HCT116 (cell line): Measurements from ENCODE around the gene SH2D3C. TPM values are rescaled to one million over a fixed set of nuclear protein-coding genes. Genes with fewer than 3 reads are reported as not detected.
A peak's percentile ranks its signal among the peaks of the same experiment; 100 is the strongest.

ENCODE experiments used
- ATAC-seq: fragments of 200-7000 bp; cut with Tn5 transposase; 2 replicates; pipeline ENCODE4 v1.9.1; 2020; ENCODE audit warnings: mild to moderate bottlenecking, moderate library complexity
- BruUV-seq: library from RNA; stranded (reverse); fragments of 400-500 nt; replicated peaks from 2 replicates; lab custom pipeline; 2021; lab: Mats Ljungman, UMichigan
- CTCF ChIA-PET: fragments of 300-600 bp; sonication (Branson Sonifier 250); formaldehyde crosslinking; loops from one replicate; lab custom pipeline; 2021; ENCODE audit warnings: antibody characterized with exemption; lab: Charles Lee
- POLR2A ChIA-PET: fragments of 300-600, 350-600 bp; sonication (Branson Sonifier 250); formaldehyde crosslinking; loops from one replicate; lab custom pipeline; 2021; ENCODE audit warnings: antibody characterized with exemption; lab: Charles Lee
- RAD21 ChIA-PET, 2 experiments: fragments of 300-600 bp; sonication (Branson Sonifier 250); formaldehyde crosslinking; loops; one replicate each; lab custom pipeline; 2023; ENCODE audit warnings: low total read pairs in 2 of 2; ENCODE audit not compliant: uncharacterized antibody in 2 of 2, unreplicated experiment in 2 of 2, low non-redundant PET in 1 of 2; lab: Charles Lee
- DNase-seq: peaks from one replicate; pipeline ENCODE4 v3.0.0-alpha.2; 2010; ENCODE audit warnings: low read depth, low spot score
- H2AFZ ChIP-seq: fragments of 200-600 bp; shearing (Covaris generic), sonication (generic); 2 replicates; pipeline ENCODE4 v1.6.1; 2017; ENCODE audit warnings: low read depth, mixed run types, mixed read lengths, antibody characterized with exemption, low read length; ENCODE audit not compliant: poor library complexity, severe bottlenecking
- H3K27ac ChIP-seq: 2 replicates; pipeline ENCODE4 v1.5.1; 2012; ENCODE audit warnings: low read depth, low read length
- H3K27me3 ChIP-seq: fragments of 200-600 bp; sonication (generic); 2 replicates; pipeline ENCODE4 v1.6.1; 2016; ENCODE audit warnings: mixed run types, low read length, mixed read lengths; ENCODE audit not compliant: insufficient read depth
- H3K36me3 ChIP-seq, 2 experiments: fragments of 200-500 bp in 1 of 2; fragments of 200-600 bp in 1 of 2; sonication (Bioruptor generic) in 1 of 2; sonication (generic) in 1 of 2; 2 replicates each; pipeline versions ENCODE4 v1.5.1 to v1.6.1; 2014 to 2016; ENCODE audit warnings: low read length in 2 of 2, inconsistent platforms in 1 of 2, mixed read lengths in 1 of 2, mixed run types in 1 of 2; ENCODE audit not compliant: insufficient read depth in 2 of 2, control insufficient read depth in 1 of 2
- H3K4me1 ChIP-seq, 2 experiments: fragments of 200-600 bp in 1 of 2; sonication (generic) in 1 of 2; 2 replicates each; pipeline versions ENCODE4 v1.5.1 to v1.6.1; 2012 to 2017; ENCODE audit warnings: low read length in 2 of 2, inconsistent platforms in 1 of 2, mild to moderate bottlenecking in 1 of 2, mixed read lengths in 1 of 2, mixed run types in 1 of 2, moderate library complexity in 1 of 2; ENCODE audit not compliant: insufficient read depth in 2 of 2, control insufficient read depth in 1 of 2
- H3K4me2 ChIP-seq: fragments of 200-600 bp; sonication (generic); 2 replicates; pipeline ENCODE4 v1.6.1; 2017; ENCODE audit warnings: mixed run types, low read length, mixed read lengths
- H3K4me3 ChIP-seq, 2 experiments: fragments of 200-600 bp in 1 of 2; sonication (generic) in 1 of 2; replicated peaks in 1 of 2; 2 replicates each; pipeline ENCODE4 v1.5.1; 2011 to 2016; ENCODE audit warnings: low read length in 2 of 2, control low read depth in 1 of 2, low read depth in 1 of 2, mild to moderate bottlenecking in 1 of 2, mixed read lengths in 1 of 2, mixed run types in 1 of 2
- H3K79me2 ChIP-seq: fragments of 200-600 bp; sonication (generic); 2 replicates; pipeline ENCODE4 v1.6.1; 2017; ENCODE audit warnings: mild to moderate bottlenecking, mixed run types, low read length, moderate library complexity, mixed read lengths; ENCODE audit not compliant: insufficient read depth
- H3K9ac ChIP-seq: fragments of 200-600 bp; sonication (generic); 2 replicates; pipeline ENCODE4 v1.6.1; 2016; ENCODE audit warnings: low read length, mixed read lengths
- H3K9me2 ChIP-seq: fragments of 200-600 bp; sonication (generic), shearing (Covaris generic); 2 replicates; pipeline ENCODE4 v1.6.1; 2017; ENCODE audit warnings: mixed run types, mild to moderate bottlenecking, moderate library complexity; ENCODE audit not compliant: insufficient read depth
- H3K9me3 ChIP-seq, 2 experiments: fragments of 200-500 bp in 1 of 2; fragments of 200-600 bp in 1 of 2; sonication (Bioruptor generic) in 1 of 2; sonication (generic) in 1 of 2; 2 replicates each; pipeline ENCODE4 v1.6.1; 2014 to 2017; ENCODE audit warnings: low read length in 2 of 2, mixed read lengths in 2 of 2, inconsistent platforms in 1 of 2, low read depth in 1 of 2, mild to moderate bottlenecking in 1 of 2, mixed run types in 1 of 2, moderate library complexity in 1 of 2; ENCODE audit not compliant: control insufficient read depth in 1 of 2, insufficient read depth in 1 of 2
- H4K20me1 ChIP-seq: fragments of 200-600 bp; sonication (generic), shearing (Covaris generic); 2 replicates; pipeline ENCODE4 v1.6.1; 2017; ENCODE audit warnings: mixed run types, mild to moderate bottlenecking, moderate library complexity; ENCODE audit not compliant: insufficient read depth
- EGR1 ChIP-seq: IDR thresholded peaks from 2 replicates; pipeline ENCODE4 v1.6.1; 2012; ENCODE audit warnings: low read depth
- ELF1 ChIP-seq: IDR thresholded peaks from 2 replicates; pipeline ENCODE4 v1.6.1; 2012; ENCODE audit warnings: low read depth, borderline replicate concordance
- EZH2 ChIP-seq: fragments of 200-600 bp; sonication (generic); IDR thresholded peaks from 2 replicates; pipeline ENCODE4 v1.6.1; 2017; ENCODE audit warnings: antibody characterized with exemption, mixed run types
- EZH2phosphoT487 ChIP-seq: fragments of 200-600 bp; IDR thresholded peaks from 2 replicates; pipeline ENCODE4 v1.6.1; 2018; ENCODE audit warnings: antibody characterized with exemption, borderline replicate concordance
- POLR2A ChIP-seq: IDR thresholded peaks from 2 replicates; pipeline ENCODE4 v1.7.0; 2011; ENCODE audit warnings: borderline replicate concordance; ENCODE audit not compliant: insufficient read depth, insufficient read length; ENCODE audit errors: extremely low read depth
- RAD21 ChIP-seq: IDR thresholded peaks from 2 replicates; pipeline ENCODE4 v1.6.1; 2012; ENCODE audit warnings: low read depth, mild to moderate bottlenecking
- SP1 ChIP-seq: IDR thresholded peaks from 2 replicates; pipeline ENCODE4 v1.6.1; 2012; ENCODE audit warnings: low read depth
- SRF ChIP-seq: IDR thresholded peaks from 2 replicates; pipeline ENCODE4 v1.6.1; 2012; ENCODE audit warnings: low read depth
- ZNF274 ChIP-seq: fragments of 200-500 bp; sonication (Bioruptor generic); IDR thresholded peaks from 2 replicates; pipeline ENCODE4 v1.6.1; 2014; ENCODE audit warnings: mild to moderate bottlenecking, low read depth, low read length, inconsistent platforms
- intact Hi-C: fragments of 100-400 bp; cut with micrococcal nuclease; formaldehyde crosslinking; loops from 2 replicates; pipeline ENCODE4 v1.10.0; 2022
- total RNA-seq: library from RNA; stranded (reverse); gene quantifications from one replicate; pipeline ENCODE4 v1.2.1, GENCODE V29; 2021; ENCODE audit not compliant: unreplicated experiment
- TF ChIP-seq, protein P1 (sequence below): IDR thresholded peaks from 2 replicates; pipeline ENCODE4 v1.6.1; 2012
- TF ChIP-seq, protein P2 (sequence below), 3 experiments: fragments of 200-600 bp in 1 of 3; sonication (generic) in 1 of 3; IDR thresholded peaks in 2 of 3; conservative IDR thresholded peaks in 1 of 3; 2 replicates each; pipeline ENCODE4 v1.5.1; 2012 to 2017; ENCODE audit warnings: low read depth in 2 of 3, low read length in 2 of 3, antibody characterized with exemption in 1 of 3, borderline replicate concordance in 1 of 3, control low read depth in 1 of 3, mild to moderate bottlenecking in 1 of 3, mixed read lengths in 1 of 3, mixed run types in 1 of 3, moderate library complexity in 1 of 3; ENCODE audit not compliant: insufficient read depth in 1 of 3
- TF ChIP-seq, protein P3 (sequence below): IDR thresholded peaks from 2 replicates; pipeline ENCODE4 v1.6.1; 2011; ENCODE audit warnings: mild to moderate bottlenecking, low read length, moderate library complexity; ENCODE audit not compliant: insufficient replicate concordance; ENCODE audit errors: extremely low read depth

SH2D3C gene
- total RNA-seq, 1 experiment from 2014 or later: 1.3 TPM

DNA sequence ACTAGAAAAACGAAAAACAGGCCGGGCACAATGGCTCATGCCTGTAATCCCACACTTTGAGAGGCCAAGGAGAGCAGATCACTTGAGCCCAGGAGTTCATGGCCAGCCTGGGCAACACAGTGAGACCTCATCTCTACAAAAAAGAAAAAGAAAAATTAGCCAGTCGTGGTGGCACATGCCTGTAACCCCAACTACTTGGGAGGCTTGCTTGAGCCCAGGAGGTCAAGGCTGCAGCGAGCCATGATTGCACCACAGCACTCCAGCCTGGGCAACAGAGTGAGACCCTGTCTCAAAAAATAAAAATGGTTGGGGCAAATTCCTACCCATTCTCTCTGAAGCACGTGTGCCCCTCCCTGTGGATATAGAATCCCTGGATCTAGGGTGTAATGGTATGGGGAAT is 80.1 kb downstream of the SH2D3C start:
- H3K9ac ChIP-seq: peak overlapping the region; percentile 69; the same call in 1 of the 2 replicates
- POLR2A ChIA-PET: no interaction called here
- no peaks in the 10 kb centered on the region for H3K9me3 ChIP-seq
- CTCF ChIA-PET: no interaction called here
- no peak overlapping the region for H3K27ac ChIP-seq
- H2AFZ ChIP-seq: no peak overlapping the region
- ATAC-seq (no peak), DNase-seq (no peak)
- intact Hi-C loops: no loop called here
- no peaks in the 10 kb centered on the region for H3K36me3 ChIP-seq
- H3K4me3 ChIP-seq: peak overlapping the region; percentile 28 to 59
- RAD21 ChIA-PET: no interaction called here
- no peaks in the 10 kb centered on the region for H3K9me2 ChIP-seq
- H3K4me2 ChIP-seq: peak overlapping the region; percentile 92
- H3K79me2 ChIP-seq: no peaks in the 10 kb centered on the region
- no peaks in the 10 kb centered on the region for H3K27me3 ChIP-seq
- TF ChIP-seq SRF: no peak
- TF ChIP-seq EGR1: no peak
- TF ChIP-seq, protein P1, sequence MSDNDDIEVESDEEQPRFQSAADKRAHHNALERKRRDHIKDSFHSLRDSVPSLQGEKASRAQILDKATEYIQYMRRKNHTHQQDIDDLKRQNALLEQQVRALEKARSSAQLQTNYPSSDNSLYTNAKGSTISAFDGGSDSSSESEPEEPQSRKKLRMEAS: no peak
- no peak for TF ChIP-seq EZH2
- no peak for TF ChIP-seq ZNF274
- no peak for TF ChIP-seq RAD21
- no peak for TF ChIP-seq EZH2phosphoT487
- TF ChIP-seq, protein P2, sequence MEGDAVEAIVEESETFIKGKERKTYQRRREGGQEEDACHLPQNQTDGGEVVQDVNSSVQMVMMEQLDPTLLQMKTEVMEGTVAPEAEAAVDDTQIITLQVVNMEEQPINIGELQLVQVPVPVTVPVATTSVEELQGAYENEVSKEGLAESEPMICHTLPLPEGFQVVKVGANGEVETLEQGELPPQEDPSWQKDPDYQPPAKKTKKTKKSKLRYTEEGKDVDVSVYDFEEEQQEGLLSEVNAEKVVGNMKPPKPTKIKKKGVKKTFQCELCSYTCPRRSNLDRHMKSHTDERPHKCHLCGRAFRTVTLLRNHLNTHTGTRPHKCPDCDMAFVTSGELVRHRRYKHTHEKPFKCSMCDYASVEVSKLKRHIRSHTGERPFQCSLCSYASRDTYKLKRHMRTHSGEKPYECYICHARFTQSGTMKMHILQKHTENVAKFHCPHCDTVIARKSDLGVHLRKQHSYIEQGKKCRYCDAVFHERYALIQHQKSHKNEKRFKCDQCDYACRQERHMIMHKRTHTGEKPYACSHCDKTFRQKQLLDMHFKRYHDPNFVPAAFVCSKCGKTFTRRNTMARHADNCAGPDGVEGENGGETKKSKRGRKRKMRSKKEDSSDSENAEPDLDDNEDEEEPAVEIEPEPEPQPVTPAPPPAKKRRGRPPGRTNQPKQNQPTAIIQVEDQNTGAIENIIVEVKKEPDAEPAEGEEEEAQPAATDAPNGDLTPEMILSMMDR (IDR thresholded peaks at IDR 0.05 in 2 of 3, conservative IDR thresholded peaks at IDR 0.05 in 1 of 3; ENCODE audit: borderline replicate concordance in 1 of 3, insufficient read depth in 1 of 3, low read depth in 2 of 3, low read length in 2 of 3): no peak
- TF ChIP-seq POLR2A: no peak
- TF ChIP-seq ELF1: no peak
- TF ChIP-seq, protein P3, sequence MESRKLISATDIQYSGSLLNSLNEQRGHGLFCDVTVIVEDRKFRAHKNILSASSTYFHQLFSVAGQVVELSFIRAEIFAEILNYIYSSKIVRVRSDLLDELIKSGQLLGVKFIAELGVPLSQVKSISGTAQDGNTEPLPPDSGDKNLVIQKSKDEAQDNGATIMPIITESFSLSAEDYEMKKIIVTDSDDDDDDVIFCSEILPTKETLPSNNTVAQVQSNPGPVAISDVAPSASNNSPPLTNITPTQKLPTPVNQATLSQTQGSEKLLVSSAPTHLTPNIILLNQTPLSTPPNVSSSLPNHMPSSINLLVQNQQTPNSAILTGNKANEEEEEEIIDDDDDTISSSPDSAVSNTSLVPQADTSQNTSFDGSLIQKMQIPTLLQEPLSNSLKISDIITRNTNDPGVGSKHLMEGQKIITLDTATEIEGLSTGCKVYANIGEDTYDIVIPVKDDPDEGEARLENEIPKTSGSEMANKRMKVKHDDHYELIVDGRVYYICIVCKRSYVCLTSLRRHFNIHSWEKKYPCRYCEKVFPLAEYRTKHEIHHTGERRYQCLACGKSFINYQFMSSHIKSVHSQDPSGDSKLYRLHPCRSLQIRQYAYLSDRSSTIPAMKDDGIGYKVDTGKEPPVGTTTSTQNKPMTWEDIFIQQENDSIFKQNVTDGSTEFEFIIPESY: no peak
- TF ChIP-seq SP1: no peak
- no TSS peak for BruUV-seq
- H3K4me1 ChIP-seq: peaks cover 20 to 38% of the 10 kb centered on the region in 2 experiments
- no peaks in the 10 kb centered on the region for H4K20me1 ChIP-seq
